ENCODE data around the gene NCAPD3.
A peak's percentile ranks its signal among the peaks of the same experiment; 100 is the strongest.
"Not testable (repeated sequence)": the region's sequence is repeated elsewhere in the genome, so short reads cannot be mapped to it uniquely, and the experiment has no call there.

Gene NCAPD3

DNA sequence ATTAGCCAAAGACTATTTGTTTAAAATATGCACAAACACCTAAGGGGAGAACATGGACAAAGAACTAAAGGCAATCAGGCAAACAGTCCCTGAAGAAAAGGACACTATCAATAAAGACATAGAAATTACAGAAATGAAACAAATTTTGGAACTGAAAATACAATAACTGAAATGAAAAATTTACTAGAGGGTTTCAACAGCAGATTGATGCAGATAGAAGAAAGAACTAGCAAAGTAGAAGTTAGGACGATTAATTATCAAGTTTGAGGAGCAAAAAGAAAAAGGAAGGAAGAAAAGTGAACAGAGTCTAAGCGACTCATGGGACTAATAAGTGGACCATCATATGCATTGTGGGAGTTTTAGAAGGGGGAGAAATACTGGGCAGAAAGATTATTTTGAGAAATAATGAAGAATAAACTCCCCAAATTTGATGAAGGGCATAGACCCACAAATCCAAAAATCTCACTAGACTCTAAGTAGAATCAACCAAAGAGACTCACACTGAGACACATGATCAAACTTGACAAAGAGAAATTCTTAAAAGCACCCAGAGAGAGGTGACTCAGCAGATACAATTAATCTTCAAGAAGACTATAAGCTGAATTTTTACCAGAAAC is 92.0 kb downstream of the NCAPD3 start:
- DNase-seq (ENCODE audit: low spot score): no peak

DNA sequence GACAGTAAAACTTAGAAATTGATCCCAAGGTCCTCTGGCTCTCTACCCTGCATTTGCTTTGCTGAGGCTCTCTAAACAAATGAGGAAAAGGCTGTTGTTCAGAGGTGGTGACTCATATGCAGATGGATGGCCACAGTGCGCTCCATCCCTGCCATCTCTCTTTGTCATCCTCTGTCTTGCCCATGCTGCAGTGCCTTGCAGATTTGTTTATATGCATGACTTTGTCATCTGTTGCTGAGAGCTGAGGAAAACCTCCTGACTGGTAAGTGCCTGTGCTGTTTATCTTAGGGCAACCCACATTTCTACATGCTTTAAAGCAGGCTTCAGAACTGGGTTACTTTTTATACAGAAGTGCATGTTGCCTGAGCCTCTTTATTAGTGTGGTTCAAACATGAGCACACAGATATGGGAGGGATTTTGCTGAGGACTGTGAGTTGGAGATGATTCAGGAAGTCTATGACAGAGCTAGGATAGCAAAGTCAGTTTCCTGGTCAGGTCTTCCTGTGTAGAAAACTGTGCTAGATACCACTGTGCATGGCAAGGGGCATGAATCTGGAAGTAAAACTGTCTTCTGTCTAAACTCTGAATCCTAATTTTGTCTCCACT is 97.4 kb downstream of the NCAPD3 start:
- DNase-seq (ENCODE audit: low spot score): no peak

- no peak for DNase-seq (ENCODE audit: low spot score)
These were observed 98.3 kb downstream of the NCAPD3 start for GRCh38 chr11:134125507-134125906.

- DNase-seq (ENCODE audit: low spot score): no peak
These were observed 98.9 kb downstream of the NCAPD3 start for GRCh38 chr11:134124660-134125451.

- DNase-seq (ENCODE audit: low spot score): no peak
These were observed 102.7 kb downstream of the NCAPD3 start for GRCh38 chr11:134120921-134121526.

DNA sequence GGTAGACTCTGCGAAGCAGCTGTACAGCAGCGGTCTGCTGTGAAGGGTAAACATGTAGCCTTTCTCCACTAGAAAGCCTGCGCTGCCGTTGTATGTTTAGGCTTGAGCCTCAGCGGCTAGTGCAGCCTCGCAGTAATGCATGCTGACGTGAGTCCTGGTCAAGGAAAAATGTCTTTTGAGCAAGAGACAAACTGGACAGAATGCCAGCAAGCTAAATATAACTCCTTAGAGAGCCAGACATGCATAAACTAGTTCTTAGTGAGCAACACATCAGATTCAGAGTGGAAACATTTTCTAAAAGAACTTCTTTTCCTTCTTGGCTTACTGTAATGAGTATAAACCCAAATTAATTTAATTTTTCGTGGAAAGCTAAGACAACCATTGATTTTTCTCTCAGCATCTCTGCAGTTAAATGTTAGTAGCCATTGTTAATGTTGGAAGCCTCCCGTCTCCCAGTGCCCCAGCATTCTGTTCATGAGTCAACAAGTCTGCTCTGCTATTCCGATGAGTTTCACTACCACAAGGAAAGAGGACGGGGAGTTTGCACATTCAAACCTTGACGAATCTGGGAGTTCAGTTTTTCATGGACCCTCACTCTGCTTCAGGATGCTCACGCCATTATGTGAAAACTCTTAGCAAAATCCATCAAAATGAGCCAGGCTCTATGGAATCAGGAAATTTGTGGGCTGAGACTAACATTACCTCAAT is 103.5 kb downstream of the NCAPD3 start:
- DNase-seq (ENCODE audit: low spot score): peak; percentile 71

- no peak for DNase-seq (ENCODE audit: low spot score)
These were observed 104.7 kb downstream of the NCAPD3 start for GRCh38 chr11:134119094-134119493.

DNA sequence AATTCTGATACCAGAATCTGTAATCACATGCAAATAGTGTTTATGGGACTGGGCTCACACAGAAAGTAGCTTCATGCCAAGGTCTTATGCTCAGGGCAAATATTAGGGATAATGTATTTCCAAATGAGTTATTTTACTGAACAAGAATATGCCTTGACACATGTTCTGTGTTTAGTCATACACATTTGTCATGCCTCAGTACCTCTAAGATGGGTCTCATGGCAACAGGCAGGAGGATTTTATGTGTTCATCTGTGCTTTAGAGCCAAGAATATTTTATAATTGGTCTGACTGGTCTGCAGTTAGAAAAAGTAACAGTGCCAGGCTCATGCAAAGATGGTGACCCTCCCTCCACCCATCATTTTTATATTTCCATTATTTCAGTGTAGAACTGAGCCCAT is 105.8 kb downstream of the NCAPD3 start:
- DNase-seq (ENCODE audit: low spot score): no peak

GRCh38 chr11:134116210-134116609 is 107.6 kb downstream of the NCAPD3 start:
- no peak for DNase-seq (ENCODE audit: low spot score)

- DNase-seq (ENCODE audit: low spot score): not testable (repeated sequence)
These were observed 110.0 kb downstream of the NCAPD3 start for GRCh38 chr11:134113787-134114186.

DNA sequence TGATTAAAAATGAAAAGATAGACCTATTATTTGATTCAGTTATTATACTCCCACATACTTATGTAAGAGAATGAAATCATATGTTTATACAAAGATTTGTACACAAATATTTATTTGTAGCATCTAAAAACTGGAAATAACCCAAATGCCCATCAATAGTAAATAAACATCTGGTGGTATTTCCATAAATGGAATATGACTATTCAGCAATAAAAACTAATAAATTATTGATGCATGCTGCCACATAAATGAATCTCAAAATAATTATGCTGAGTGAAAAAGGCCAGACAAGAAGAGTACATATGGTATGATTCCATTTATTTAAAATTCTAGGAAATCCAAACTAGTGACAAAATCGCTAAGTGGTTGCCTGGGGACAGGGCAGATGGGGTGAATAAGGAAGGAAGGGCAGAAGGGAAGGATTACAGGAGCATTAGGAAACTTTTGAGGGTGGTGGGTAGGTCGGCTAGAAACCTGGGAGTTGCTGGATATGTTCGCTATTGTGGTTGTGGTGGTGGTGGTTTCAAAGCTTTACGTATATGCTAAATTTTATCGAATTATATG is 113.4 kb downstream of the NCAPD3 start:
- no peak for DNase-seq (ENCODE audit: low spot score)

Data from cerebellar cortex (tissue), 1 donor.